ENCODE data around the gene AP2A2. TPM values are rescaled to one million over a fixed set of nuclear protein-coding genes. Genes with fewer than 3 reads are reported as not detected.

Gene AP2A2
- total and polyA plus RNA-seq, 11 donors = 20.4 to 71.4 (median 36.5) TPM

- TF ChIP-seq POLR2A (IDR thresholded peaks at IDR 0.05) (no peak), CTCF (IDR thresholded peaks at IDR 0.05) (no peak)
- Histone ChIP-seq H3K27ac (no peak overlapping the region), H3K9me3 (peaks cover 0 to 6% (median 0%) of the 10 kb centered on the region in 12 donors), H3K36me3 (no peaks in the 10 kb centered on the region), H3K27me3 (peaks cover 3 to 36% (median 17%) of the 10 kb centered on the region in 9 donors), H3K4me1 (peaks cover 0 to 4% (median 0%) of the 10 kb centered on the region in 12 donors), H3K4me3 (no peak overlapping the region)
- intact Hi-C loops (cut with DNase I) = no loop called here
- 83 to 93% (median 84%) methylated on average over 3 to 8 of the region's 8 CpGs for WGBS, 4 donors
- DNase-seq = peak in 1 of 5 donors; percentile 54
- no peak for ATAC-seq
These were observed 115.4 kb downstream of the AP2A2 start for GRCh38 chr11:1041149-1041467.

GRCh38 chr11:1041471-1041870 is 115.8 kb downstream of the AP2A2 start:
- intact Hi-C loops (cut with DNase I) = no loop called here
- peak in 3 of 5 donors; percentile 5 to 49 (median 18) for DNase-seq
- no peak for ATAC-seq

GRCh38 chr11:1041936-1042608 is 116.4 kb downstream of the AP2A2 start:
- Histone ChIP-seq H3K9me3 (peaks cover 0 to 6% (median 0%) of the 10 kb centered on the region in 12 donors), H3K27me3 (peaks cover 3 to 26% (median 8%) of the 10 kb centered on the region in 9 donors), H3K4me1 (peaks cover 0 to 3% (median 0%) of the 10 kb centered on the region in 12 donors), H3K36me3 (no peaks in the 10 kb centered on the region), H3K27ac (no peak overlapping the region), H3K4me3 (no peak overlapping the region)
- DNase-seq (peak in 3 of 5 donors; percentile 18 to 51 (median 24)), ATAC-seq (peak in 3 of 4 donors; percentile 14 to 56 (median 32))
- no peak for TF ChIP-seq CTCF (IDR thresholded peaks at IDR 0.05)
- no peak for TF ChIP-seq POLR2A (IDR thresholded peaks at IDR 0.05)
- 26 to 42% (median 40%) methylated on average over 13 to 18 of the region's 18 CpGs for WGBS, 4 donors
- intact Hi-C loops (cut with DNase I) = no loop called here

More at GRCh38 chr11:1041471-1041870, 115.8 kb downstream of the AP2A2 start:
- Histone ChIP-seq H3K4me1 (peaks cover 0 to 4% (median 0%) of the 10 kb centered on the region in 12 donors), H3K27me3 (peaks cover 3 to 32% (median 14%) of the 10 kb centered on the region in 9 donors), H3K9me3 (peaks cover 0 to 6% (median 0%) of the 10 kb centered on the region in 12 donors), H3K36me3 (no peaks in the 10 kb centered on the region), H3K27ac (no peak overlapping the region), H3K4me3 (no peak overlapping the region)
- TF ChIP-seq POLR2A (IDR thresholded peaks at IDR 0.05) = no peak
- TF ChIP-seq CTCF (IDR thresholded peaks at IDR 0.05) = no peak
- WGBS, 4 donors = 62 to 81% (median 73%) methylated on average over 7 to 9 of the region's 9 CpGs

GRCh38 chr11:1042626-1043562 is 117.2 kb downstream of the AP2A2 start:
- intact Hi-C loops (cut with DNase I) = no loop called here
- peaks cover 0 to 24% (median 6%) of the 10 kb centered on the region in 9 donors for H3K27me3 ChIP-seq
- DNase-seq (peak in 3 of 5 donors; percentile 20 to 55 (median 29)), ATAC-seq (no peak)
- no peak overlapping the region for H3K4me3 ChIP-seq
- no peak overlapping the region for H3K27ac ChIP-seq
- H3K9me3 ChIP-seq = peaks cover 0 to 6% (median 0%) of the 10 kb centered on the region in 12 donors
- peaks cover 0 to 3% (median 0%) of the 10 kb centered on the region in 12 donors for H3K4me1 ChIP-seq
- 90 to 95% (median 90%) methylated on average over 14 to 26 of the region's 26 CpGs for WGBS, 4 donors
- TF ChIP-seq CTCF (IDR thresholded peaks at IDR 0.05) (no peak), POLR2A (IDR thresholded peaks at IDR 0.05) (no peak)
- H3K36me3 ChIP-seq = no peaks in the 10 kb centered on the region
